CD1c-positive myeloid dendritic cell (primary cell): ENCODE results near the gene FAM78A.
"Not testable (repeated sequence)": the region's sequence is repeated elsewhere in the genome, so short reads cannot be mapped to it uniquely, and the experiment has no call there.

Experiments
- DNase-seq: peaks from one replicate; pipeline ENCODE4 v3.0.0-alpha.2; 2016; ENCODE audit errors: extremely low spot score

FAM78A gene

GRCh38 chr9:131237931-131238401, 38.3 kb downstream of the FAM78A start:
- peak; percentile 76 for DNase-seq

- no peak for DNase-seq
These were observed 39.0 kb downstream of the FAM78A start for GRCh38 chr9:131237291-131237690.

- DNase-seq = no peak
These were observed 39.5 kb downstream of the FAM78A start for GRCh38 chr9:131236761-131237160.

GRCh38 chr9:131236161-131236560, 40.1 kb downstream of the FAM78A start:
- DNase-seq = no peak

- no peak for DNase-seq
These were observed 40.8 kb downstream of the FAM78A start for GRCh38 chr9:131235480-131235851.

GRCh38 chr9:131234799-131235479, 41.4 kb downstream of the FAM78A start:
- DNase-seq = no peak

DNA sequence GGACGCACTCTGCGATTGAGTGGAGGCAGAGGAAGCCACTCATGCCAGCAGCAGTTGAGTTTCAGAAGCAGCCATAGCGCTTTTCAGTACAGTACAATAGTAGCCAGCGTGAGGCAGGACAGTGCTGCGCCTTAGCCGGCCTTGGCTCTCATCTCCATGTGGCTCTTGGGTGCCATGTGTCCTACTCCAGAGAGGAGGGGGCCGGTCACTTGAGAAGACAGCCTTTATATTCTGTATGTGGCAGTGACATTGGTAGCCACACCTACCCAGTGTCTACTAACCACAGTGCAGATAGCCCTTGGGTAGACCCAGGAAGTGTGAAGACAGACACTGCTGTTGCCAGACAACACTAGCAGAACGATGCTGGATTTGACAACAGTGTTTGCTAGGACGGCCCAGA, 42.3 kb downstream of the FAM78A start:
- DNase-seq = no peak

DNA sequence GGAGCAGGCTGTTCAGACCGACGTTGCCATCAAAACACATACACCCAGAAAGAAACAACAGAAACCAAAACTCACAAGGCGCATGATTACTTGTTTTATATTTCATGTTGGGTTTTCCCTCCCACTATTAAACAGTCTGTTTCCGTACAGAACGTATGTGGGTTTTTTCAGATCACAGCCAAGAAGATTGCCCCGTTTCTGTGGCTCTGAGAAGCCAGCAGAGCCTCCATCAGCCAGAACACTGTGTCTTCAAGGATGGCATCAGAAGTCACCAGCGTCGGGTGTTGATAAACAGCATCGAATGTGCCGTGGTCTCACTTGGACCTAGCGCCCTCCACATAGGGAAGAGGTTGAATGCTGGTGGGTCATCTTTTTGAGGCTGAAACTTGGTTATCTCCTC, 42.8 kb downstream of the FAM78A start:
- DNase-seq = no peak

DNA sequence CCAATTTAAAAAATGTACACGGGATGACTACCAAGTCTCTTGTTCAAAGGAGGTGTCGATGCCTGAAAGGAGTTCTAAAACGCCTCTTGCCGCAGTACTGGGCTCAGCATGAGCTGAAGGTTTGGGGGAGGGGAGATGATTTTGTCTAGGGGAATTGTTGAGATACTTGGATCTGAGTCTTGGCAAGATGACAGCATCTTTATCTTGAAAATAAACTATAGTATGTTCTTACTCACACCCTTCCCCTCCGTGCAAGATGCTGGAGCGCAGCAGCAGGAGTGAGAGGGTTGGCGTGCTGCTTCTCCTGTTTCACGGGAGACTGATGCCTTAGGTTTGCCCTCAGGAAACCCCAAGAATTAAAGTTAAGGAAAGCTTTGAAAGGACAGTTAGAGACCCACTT, 47.3 kb downstream of the FAM78A start:
- no peak for DNase-seq

GRCh38 chr9:131227959-131228460, 48.3 kb downstream of the FAM78A start:
- peak; percentile 33 for DNase-seq

DNA sequence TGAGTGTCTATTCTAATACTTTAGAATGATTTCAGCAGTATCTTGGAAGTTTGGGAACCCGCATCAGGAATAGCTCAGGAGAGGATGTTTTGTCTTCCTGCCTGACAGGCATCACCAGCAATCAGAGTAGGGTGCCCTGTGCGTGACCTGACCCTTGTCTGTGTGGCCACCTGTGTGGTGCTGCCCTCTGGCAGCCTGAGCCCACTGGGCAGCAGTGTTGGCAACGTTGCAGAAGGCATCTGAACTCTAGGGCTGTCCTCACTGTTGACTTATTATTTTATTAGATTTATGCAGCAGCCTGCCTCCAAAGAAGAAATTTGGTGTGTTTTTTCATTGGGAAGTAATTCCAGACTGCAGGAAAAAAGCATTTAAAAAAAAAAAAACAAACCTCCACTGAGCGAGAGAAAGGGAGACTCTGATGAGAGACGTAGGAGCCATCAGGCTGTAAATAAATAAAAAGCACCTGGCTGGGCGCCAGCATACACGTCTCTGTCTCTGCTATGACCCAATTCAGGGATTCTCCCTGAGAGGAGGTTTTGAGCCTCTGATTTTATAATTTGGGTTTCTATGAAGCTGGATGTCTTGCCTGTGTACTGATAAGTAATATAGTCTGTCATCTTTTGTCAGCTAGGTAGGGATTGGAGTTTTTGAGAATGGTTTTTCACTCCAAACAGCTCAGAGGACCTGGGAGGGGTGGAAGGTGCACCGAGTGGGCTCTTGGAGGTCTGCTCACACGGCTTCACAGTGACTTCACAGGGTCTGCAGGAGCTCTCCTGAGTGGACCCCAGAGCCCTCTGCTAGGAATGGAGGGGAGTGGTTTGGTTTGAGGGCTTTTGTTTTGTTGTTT, 49.0 kb downstream of the FAM78A start:
- peak; percentile 26 for DNase-seq

DNA sequence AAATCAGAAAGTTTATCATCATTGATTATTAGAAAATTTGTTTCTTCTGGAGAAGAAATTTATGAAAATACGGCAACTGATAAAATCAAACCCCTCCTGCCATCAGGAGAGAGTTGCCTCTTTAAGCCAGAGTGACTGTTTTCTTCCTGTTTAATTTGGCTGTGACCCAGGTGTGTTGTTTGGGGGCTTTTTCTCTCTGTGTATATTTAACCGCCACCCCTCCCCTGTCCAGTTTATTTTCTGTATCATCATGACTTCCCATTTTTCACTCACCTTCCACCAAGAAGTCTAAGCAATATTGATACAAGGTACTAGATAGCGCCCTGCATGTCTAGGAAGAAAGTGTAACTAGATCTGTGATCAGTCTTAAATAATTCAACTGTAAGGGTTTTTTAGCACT, 50.1 kb downstream of the FAM78A start:
- DNase-seq = no peak

DNA sequence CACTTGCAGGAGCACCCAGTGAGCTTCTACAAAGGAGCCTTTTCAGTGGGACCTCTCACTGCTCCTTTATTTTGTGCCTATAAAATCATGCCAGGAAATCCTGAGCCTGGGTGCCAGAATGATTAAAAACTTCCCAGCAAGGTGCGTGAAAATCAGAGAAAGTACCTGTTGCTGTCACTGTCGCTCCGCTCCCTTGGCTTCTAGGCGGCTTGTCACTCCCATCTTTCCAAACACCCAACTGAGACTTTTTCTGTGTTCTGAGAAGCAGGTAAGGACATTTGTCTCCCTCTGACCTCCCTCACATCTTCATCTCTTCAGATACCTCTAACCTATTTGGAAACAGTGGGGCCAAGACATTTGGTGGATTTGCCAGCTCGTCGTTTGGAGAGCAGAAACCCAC, 53.9 kb downstream of the FAM78A start:
- no peak for DNase-seq

DNA sequence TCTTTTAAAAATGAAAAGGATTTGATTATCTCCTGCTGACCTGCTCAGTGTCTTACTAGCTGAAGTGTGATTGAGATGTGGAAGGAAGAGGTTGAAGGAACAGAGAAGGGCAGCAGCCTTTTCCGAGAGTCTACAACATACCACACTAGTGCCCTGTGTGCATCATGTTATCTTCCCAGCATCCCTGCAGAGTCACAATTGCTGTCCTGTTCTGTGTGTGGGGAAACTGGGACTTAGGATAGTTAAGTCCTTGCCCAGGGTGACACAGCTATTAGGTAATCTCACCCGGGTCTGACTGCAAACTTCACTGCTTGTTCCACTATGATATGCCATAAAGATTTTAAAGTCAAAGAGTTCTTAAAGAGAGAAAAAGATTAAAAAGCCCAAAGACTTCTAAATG, 55.8 kb downstream of the FAM78A start:
- DNase-seq = no peak

GRCh38 chr9:131218370-131218769, 57.9 kb downstream of the FAM78A start:
- no peak for DNase-seq

DNA sequence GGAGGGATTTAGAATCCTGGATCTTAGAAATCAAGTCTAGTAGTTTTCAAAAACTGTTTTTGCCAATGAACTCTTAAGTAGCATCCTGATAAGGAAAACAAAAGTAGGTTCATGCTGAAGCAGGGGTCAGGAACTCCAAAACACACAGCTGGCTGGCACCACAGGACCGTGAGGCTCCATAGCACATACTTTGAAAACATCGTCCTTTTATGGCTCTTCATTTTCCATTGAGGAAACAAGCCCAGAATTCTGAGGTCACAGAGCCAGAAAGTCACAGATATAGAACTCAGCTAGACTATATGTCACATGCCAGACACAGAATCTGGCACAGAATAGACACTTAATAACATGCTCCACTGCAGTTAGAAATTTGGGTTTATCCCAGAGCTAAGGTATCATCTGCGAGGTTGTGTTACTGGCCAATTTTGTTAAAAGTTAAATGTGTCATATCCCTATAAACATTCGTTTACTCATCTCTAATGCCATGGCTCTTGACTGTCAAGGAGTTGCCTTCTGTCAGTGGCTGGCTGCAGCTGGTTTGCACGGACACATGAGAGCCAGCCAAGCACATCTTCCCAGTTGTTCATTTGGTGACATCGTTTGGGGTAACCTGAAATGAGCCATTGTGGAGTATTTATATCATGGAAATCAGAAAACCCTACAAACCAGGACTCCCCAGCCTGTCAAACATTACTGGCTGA, 58.8 kb downstream of the FAM78A start:
- no peak for DNase-seq

DNA sequence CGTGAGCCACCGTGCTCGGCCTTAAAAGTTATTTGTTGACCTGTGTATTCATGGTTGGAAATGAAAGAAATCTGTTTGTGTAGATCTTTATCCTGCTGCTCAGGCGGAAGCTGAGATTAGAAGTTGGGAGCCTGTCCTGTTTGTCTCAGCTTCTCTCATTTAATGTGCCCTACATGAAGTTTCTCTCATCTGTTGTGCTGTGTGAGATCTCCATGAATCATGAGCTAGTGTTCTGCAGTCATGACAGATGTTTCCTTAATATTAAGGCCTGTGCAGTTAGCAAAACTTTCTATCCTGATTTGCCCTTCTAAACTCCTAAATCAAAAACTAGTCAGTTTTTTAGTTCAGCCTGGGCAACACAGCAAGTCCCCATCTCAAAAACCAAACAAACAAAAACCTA, 59.5 kb downstream of the FAM78A start:
- no peak for DNase-seq

DNA sequence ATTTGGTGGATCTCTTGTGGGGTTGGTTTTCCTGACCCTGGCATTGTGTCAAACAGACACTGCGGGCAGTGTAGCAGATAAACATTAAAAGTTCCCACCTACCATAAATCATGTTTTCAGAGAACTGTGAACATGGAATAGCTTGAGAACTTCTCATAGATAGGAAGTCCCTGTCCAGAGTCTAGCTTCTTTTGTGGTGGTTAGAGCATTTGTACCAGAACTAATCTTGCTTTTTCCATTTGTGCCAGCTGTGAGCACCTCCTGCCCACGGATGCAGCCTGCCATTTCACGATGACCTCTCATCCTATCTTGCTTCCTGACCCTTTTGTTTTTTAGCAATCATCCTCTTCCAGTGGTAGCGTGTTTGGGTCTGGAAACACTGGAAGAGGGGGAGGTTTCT, 61.4 kb downstream of the FAM78A start:
- no peak for DNase-seq

GRCh38 chr9:131214286-131214856, 61.9 kb downstream of the FAM78A start:
- no peak for DNase-seq

- not testable (repeated sequence) for DNase-seq
These were observed 64.4 kb downstream of the FAM78A start for GRCh38 chr9:131211920-131212319.
